ENCODE data around the gene NRXN2.
A peak's percentile ranks its signal among the peaks of the same experiment; 100 is the strongest.

The NRXN2 gene

GRCh38 chr11:64723117-64723906 lies at the start of gene NRXN2:
NRXN2 (minus strand) TSS chr11:64723197; CDS start chr11:64713699, 9,498 bp downstream.
- peak; percentile 67 to 84 (median 78) for DNase-seq

- DNase-seq = peak in 2 of 6 experiments; percentile 10 to 13
These were observed 49.5 kb upstream of the NRXN2 start for GRCh38 chr11:64772303-64773018.

GRCh38 chr11:64771861-64772260 lies 48.9 kb upstream of the NRXN2 start:
- no peak for DNase-seq

- peak in 1 of 6 experiments; percentile 9 for DNase-seq
These were observed 47.1 kb upstream of the NRXN2 start for GRCh38 chr11:64770120-64770519.

GRCh38 chr11:64769283-64769682 lies 46.3 kb upstream of the NRXN2 start:
- no peak for DNase-seq

- no peak for DNase-seq
These were observed 45.3 kb upstream of the NRXN2 start for GRCh38 chr11:64768300-64768694.

- DNase-seq = peak; percentile 57 to 87 (median 79)
These were observed 44.6 kb upstream of the NRXN2 start for GRCh38 chr11:64767344-64768299.

GRCh38 chr11:64766881-64767280 lies 43.9 kb upstream of the NRXN2 start:
- no peak for DNase-seq

- peak in 1 of 6 experiments; percentile 36 for DNase-seq
These were observed 43.1 kb upstream of the NRXN2 start for GRCh38 chr11:64765851-64766665.

- peak in 2 of 6 experiments; percentile 27 to 34 for DNase-seq
These were observed 42.4 kb upstream of the NRXN2 start for GRCh38 chr11:64765291-64765850.

GRCh38 chr11:64764753-64765152 lies 41.8 kb upstream of the NRXN2 start:
- peak in 2 of 6 experiments; percentile 29 to 43 for DNase-seq

- DNase-seq = peak; percentile 51 to 84 (median 70)
These were observed 41.1 kb upstream of the NRXN2 start for GRCh38 chr11:64764040-64764611.

GRCh38 chr11:64763526-64764039 lies 40.6 kb upstream of the NRXN2 start:
- peak in 2 of 6 experiments; percentile 51 to 62 for DNase-seq

GRCh38 chr11:64762674-64763525 lies 39.9 kb upstream of the NRXN2 start:
- DNase-seq = peak in 4 of 6 experiments; percentile 31 to 63 (median 42)

- peak in 3 of 6 experiments; percentile 27 to 42 (median 27) for DNase-seq
These were observed 39.3 kb upstream of the NRXN2 start for GRCh38 chr11:64762277-64762673.

GRCh38 chr11:64760759-64761420 lies 37.9 kb upstream of the NRXN2 start:
- peak in 2 of 6 experiments; percentile 47 to 48 for DNase-seq

GRCh38 chr11:64759722-64760719 lies 37.0 kb upstream of the NRXN2 start, which contains the start of gene PYGM:
PYGM (minus strand) TSS chr11:64759974; CDS start chr11:64759898, 76 bp downstream.
- peak in 1 of 6 experiments; percentile 37 for DNase-seq

All from stimulated activated naive CD4-positive, alpha-beta T cell (primary cell).